ENCODE data around the gene ANP32B. TPM values are rescaled to one million over a fixed set of nuclear protein-coding genes. Genes with fewer than 3 reads are reported as not detected.
"Not testable (repeated sequence)": the region's sequence is repeated elsewhere in the genome, so short reads cannot be mapped to it uniquely, and the experiment has no call there.

The ANP32B gene
- polyA plus RNA-seq, 1 of the 3 experiments (the other 2 are of a cell fraction) = 28.4 TPM

DNA sequence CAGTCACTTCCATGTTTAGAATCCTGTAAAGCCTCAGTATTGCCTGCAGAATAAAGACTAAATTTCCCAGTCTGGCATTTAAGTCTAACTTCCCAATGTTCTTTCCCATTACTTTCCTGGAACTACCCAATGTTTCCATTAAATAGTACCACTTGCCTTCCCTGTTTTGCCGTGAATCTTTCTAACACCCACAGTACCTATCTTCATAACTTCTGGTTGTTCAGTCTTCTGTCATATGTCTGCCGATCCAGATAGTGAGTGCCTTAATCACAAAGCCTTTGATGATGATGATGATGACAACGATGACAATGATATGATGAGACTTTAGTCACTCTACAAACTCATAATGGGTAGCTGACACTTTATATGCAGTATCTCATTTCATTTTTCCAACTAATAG lies 38.5 kb upstream of the ANP32B start:
- CTCF ChIA-PET = interaction anchor here (1.0 to 4.7 kb wide), 2 partner anchors 22 to 261 kb away, joined by 3 to 27 read pairs; partner anchors contain the start of gene TRMO

DNA sequence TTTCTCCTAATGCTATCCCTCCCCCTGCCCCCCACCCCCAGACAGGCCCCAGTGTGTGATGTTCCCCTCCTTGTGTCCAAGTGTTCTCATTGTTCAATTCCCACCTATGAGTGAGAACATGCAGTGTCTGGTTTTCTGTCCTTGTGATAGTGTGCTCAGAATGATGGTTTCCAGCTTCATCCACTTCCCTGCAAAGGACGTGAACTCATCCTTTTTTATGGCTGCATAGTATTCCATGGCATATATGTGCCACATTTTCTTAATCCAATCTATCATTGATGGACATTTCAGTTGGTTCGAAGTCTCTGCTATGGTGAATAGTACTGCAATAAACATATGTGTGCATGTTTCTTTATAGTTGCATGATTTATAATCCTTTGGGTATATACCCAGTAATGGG lies 37.7 kb upstream of the ANP32B start:
- CTCF ChIA-PET; H3K27ac ChIP-seq (ENCODE audit: low read depth in 2 of 2, low read length in 1 of 2); H2AFZ ChIP-seq (ENCODE audit: low read depth); DNase-seq; H3K36me3 ChIP-seq (replicated peaks in 1 of 2; ENCODE audit: control insufficient read depth in 1 of 2, insufficient read depth in 2 of 2, low read length in 1 of 2); H3K27me3 ChIP-seq (ENCODE audit: insufficient read depth); H3K79me2 ChIP-seq (ENCODE audit: insufficient read depth); H3K4me1 ChIP-seq (ENCODE audit: control insufficient read depth in 1 of 2, insufficient read depth in 2 of 2, low read depth in 1 of 2, low read length in 1 of 2); H3K4me3 ChIP-seq (ENCODE audit: low read depth in 2 of 2, low read length in 1 of 2); H3K9me2 ChIP-seq; H3F3A ChIP-seq (replicated peaks; ENCODE audit: insufficient read depth); H4K20me1 ChIP-seq (ENCODE audit: insufficient read depth); POLR2A ChIA-PET; H3K9me3 ChIP-seq; H3K9ac ChIP-seq; H3K4me2 ChIP-seq: not testable (repeated sequence)
- 2% methylated on average over 2 of the region's 2 CpGs for WGBS (ENCODE audit: low lambda C conversion rate)

More for the DNA sequence above, 38.5 kb upstream of the ANP32B start:
- Histone ChIP-seq H3K4me2 (no peak overlapping the region), H2AFZ (ENCODE audit: low read depth) (no peak overlapping the region), H3K9me2 (no peaks in the 10 kb centered on the region), H3K79me2 (ENCODE audit: insufficient read depth) (no peaks in the 10 kb centered on the region), H3K9ac (no peak overlapping the region), H4K20me1 (ENCODE audit: insufficient read depth) (no peaks in the 10 kb centered on the region), H3F3A (replicated peaks; ENCODE audit: insufficient read depth) (no peaks in the 10 kb centered on the region), H3K27me3 (ENCODE audit: insufficient read depth) (peaks cover 6% of the 10 kb centered on the region; the same call in 1 of the 2 replicates), H3K4me1 (ENCODE audit: control insufficient read depth in 1 of 2, insufficient read depth in 2 of 2, low read depth in 1 of 2, low read length in 1 of 2) (no peaks in the 10 kb centered on the region), H3K27ac (ENCODE audit: low read depth in 2 of 2, low read length in 1 of 2) (no peak overlapping the region), H3K36me3 (replicated peaks in 1 of 2; ENCODE audit: control insufficient read depth in 1 of 2, insufficient read depth in 2 of 2, low read length in 1 of 2) (no peaks in the 10 kb centered on the region), H3K4me3 (ENCODE audit: low read depth in 2 of 2, low read length in 1 of 2) (no peak overlapping the region), H3K9me3 (no peaks in the 10 kb centered on the region)
- no peak for DNase-seq
- WGBS (ENCODE audit: low lambda C conversion rate) = 30% methylated on average over 3 of the region's 3 CpGs
- TF ChIP-seq EP300 (IDR thresholded peaks at IDR 0.05; ENCODE audit: borderline replicate concordance in 1 of 2, low read depth in 1 of 2, low read length in 1 of 2) (no peak), GATA2 (CRISPR knock-in tag; IDR thresholded peaks at IDR 0.05) (no peak), NRF1 (IDR thresholded peaks at IDR 0.05; ENCODE audit: low read depth, low read length) (no peak)
- POLR2A ChIA-PET = no interaction called here

DNA sequence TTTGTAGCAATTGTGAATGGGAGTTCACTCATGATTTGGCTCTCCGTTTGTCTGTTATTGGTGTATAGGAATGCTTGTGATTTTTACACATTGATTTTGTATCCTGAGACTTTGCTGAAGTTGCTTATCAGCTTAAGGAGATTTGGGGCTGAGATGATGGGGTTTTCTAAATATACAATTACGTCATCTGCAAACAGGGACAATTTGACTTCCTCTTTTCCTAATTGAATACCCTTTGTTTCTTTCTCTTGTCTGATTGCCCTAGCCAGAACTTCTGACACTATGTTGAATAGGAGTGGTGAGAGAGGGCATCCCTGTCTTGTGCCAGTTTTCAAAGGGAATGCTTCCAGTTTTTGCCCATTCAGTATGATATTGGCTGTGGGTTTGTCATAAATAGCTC lies 36.0 kb upstream of the ANP32B start:
- POLR2A ChIA-PET; H3K27me3 ChIP-seq (ENCODE audit: insufficient read depth); H3K4me3 ChIP-seq (ENCODE audit: low read depth in 2 of 2, low read length in 1 of 2): not testable (repeated sequence)

DNA sequence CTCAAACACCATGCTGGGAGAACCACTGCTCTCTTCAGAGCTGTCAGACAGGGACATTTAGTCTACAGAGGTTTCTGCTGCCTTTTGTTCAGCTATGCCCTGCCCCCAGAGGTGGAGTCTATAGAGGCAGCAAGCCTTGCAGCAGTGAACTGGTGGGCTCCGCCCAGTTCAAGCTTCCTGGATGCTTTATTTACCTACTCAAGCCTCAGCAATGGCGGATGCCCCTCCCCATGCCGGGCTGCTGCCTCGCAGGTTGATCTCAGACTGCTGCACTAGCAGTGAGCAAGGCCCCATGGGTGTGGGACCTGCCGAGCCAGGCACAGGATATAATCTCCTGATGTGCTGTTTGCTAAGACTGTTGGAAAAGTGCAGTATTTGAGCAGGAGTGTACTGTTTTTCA lies 32.3 kb upstream of the ANP32B start:
- not testable (repeated sequence) for DNase-seq; H3K4me1 ChIP-seq (ENCODE audit: control insufficient read depth in 1 of 2, insufficient read depth in 2 of 2, low read depth in 1 of 2, low read length in 1 of 2); H3K9ac ChIP-seq; H4K20me1 ChIP-seq (ENCODE audit: insufficient read depth); H3K4me3 ChIP-seq (ENCODE audit: low read depth in 2 of 2, low read length in 1 of 2); H3K4me2 ChIP-seq; H2AFZ ChIP-seq (ENCODE audit: low read depth); H3K9me2 ChIP-seq; H3K36me3 ChIP-seq (replicated peaks in 1 of 2; ENCODE audit: control insufficient read depth in 1 of 2, insufficient read depth in 2 of 2, low read length in 1 of 2); H3K27ac ChIP-seq (ENCODE audit: low read depth in 2 of 2, low read length in 1 of 2); H3K27me3 ChIP-seq (ENCODE audit: insufficient read depth); H3F3A ChIP-seq (replicated peaks; ENCODE audit: insufficient read depth); H3K79me2 ChIP-seq (ENCODE audit: insufficient read depth); H3K9me3 ChIP-seq
- WGBS (ENCODE audit: low lambda C conversion rate) = 13% methylated on average over 4 of the region's 5 CpGs
- POLR2A ChIA-PET = interaction anchor here (0.7 kb wide), 1 partner anchor 33 kb away, joined by 3 read pairs; no protein-coding TSS in a partner anchor
- CTCF ChIA-PET = interaction anchor here (0.9 kb wide), 2 partner anchors 21 to 27 kb away, joined by 3 to 4 read pairs; no protein-coding TSS in a partner anchor

More for the DNA sequence above, 36.0 kb upstream of the ANP32B start:
- H3K79me2 ChIP-seq (ENCODE audit: insufficient read depth); H4K20me1 ChIP-seq (ENCODE audit: insufficient read depth); H3K27ac ChIP-seq (ENCODE audit: low read depth in 2 of 2, low read length in 1 of 2); CTCF ChIA-PET; H3K4me1 ChIP-seq (ENCODE audit: control insufficient read depth in 1 of 2, insufficient read depth in 2 of 2, low read depth in 1 of 2, low read length in 1 of 2); H2AFZ ChIP-seq (ENCODE audit: low read depth); H3K36me3 ChIP-seq (replicated peaks in 1 of 2; ENCODE audit: control insufficient read depth in 1 of 2, insufficient read depth in 2 of 2, low read length in 1 of 2); H3K9ac ChIP-seq; H3K9me3 ChIP-seq; H3K4me2 ChIP-seq; DNase-seq; H3K9me2 ChIP-seq; H3F3A ChIP-seq (replicated peaks; ENCODE audit: insufficient read depth): not testable (repeated sequence)
- WGBS (ENCODE audit: low lambda C conversion rate) = 7% methylated on average over 2 of the region's 2 CpGs

All from SK-N-SH (cell line).